Sigmoid colon (tissue), 3 donors: ENCODE results near the gene DNAL1.

Experiments
- CTCF ChIP-seq, 4 experiments: fragments of 450-650 bp in 3 of 4; fragments of 200-600 bp in 1 of 4; IDR thresholded peaks; one replicate each; pipeline ENCODE4 v1.5.1; 2016 to 2019; ENCODE audit warnings: antibody characterized with exemption in 4 of 4, mild to moderate bottlenecking in 3 of 4, moderate library complexity in 2 of 4
- POLR2A ChIP-seq, 2 donors: fragments of 450-650 bp; IDR thresholded peaks; one replicate each; pipeline ENCODE4 v1.6.1; 2016; ENCODE audit warnings: antibody characterized with exemption in 2 of 2, mild to moderate bottlenecking in 2 of 2, moderate library complexity in 2 of 2

GRCh38 chr14:73719791-73720190 lies 75.0 kb downstream of the DNAL1 start:
- TF ChIP-seq CTCF (IDR thresholded peaks at IDR 0.05) (no peak), POLR2A (IDR thresholded peaks at IDR 0.05) (no peak)
